NCI-H2227 (cell line): Measurements from ENCODE around the gene STK11IP.

ENCODE experiments used
- DNase-seq: peaks from one replicate; lab custom pipeline; 2025; ENCODE audit not compliant: unreplicated experiment; lab: John Stamatoyannopoulos, UW

Gene STK11IP

DNA sequence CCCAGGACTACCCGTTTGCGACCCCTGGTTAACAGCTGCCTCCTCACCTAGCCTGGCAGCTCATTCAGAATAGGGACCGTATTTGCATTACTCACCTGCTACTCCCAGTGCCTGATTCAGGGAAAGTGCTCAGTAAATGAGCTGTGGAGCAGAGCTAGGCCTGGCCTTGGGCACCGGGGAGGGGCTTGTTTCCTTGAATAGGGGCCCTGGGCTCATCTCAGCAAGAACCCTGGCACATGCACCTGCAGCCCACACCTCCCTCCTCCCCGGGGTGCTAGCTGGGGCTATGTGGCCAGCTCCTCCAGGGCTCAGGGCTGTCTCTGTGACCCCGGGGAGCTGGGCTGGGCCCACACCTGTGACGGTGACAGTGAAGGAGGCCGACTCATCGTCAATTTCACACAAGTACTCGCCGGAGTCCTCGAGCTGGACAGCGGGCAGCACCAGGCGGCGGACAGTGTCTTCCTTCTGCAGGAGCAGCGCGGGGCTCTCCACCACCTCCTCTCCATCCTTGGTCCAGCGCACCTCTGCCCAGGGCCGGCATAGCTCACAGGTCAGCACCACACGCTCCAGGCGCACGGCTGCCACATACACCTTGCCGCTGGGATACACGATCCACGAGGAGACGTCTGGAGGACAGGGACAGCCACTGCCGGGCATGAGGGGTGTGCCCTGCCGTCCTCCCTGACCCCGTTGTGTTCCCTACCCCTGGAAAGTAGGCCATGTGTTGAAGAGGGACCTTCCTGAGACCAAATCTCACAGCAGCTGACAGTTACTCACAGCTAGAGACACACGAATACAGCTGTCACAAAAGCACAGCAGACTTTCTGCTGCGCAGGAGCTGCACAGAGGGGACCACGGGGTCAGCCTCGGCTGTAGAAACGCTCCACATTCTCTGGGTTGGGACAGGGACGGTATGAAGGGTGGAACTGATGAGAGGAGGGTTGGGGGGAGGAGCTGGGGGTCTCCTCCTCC, 35.3 kb upstream of the STK11IP start:
- no peak for DNase-seq

DNA sequence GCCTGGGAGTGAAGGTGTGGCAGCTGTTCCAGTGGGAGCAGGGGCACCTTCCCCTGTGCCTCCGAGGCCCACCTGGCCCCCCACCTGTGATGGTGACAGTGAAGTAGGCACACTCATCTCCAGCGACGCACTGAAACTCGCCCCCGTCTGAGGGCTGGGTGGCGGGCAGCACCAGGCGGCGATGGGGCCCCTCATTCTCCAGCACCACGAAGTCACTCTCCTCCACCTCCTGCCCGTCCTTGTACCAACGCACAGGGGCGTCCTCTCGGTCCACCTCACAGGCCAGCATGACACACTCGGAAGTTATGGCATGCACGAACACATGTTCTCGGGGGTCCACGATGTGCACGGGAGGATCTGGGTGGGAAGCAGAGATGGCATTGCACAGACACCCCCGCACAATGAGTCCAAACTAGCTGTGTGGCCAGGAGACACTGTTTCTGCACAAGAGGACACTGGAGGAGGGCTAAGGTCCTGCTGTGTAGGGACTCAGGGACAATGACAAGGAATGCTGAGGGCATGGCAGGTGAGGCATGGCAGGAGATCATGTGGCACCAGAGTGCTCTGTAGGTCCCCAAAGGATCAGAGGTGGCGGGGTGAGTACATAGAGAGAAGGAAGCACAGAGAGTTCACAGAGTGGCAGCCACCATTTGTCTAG, 34.3 kb upstream of the STK11IP start:
- DNase-seq = no peak

DNA sequence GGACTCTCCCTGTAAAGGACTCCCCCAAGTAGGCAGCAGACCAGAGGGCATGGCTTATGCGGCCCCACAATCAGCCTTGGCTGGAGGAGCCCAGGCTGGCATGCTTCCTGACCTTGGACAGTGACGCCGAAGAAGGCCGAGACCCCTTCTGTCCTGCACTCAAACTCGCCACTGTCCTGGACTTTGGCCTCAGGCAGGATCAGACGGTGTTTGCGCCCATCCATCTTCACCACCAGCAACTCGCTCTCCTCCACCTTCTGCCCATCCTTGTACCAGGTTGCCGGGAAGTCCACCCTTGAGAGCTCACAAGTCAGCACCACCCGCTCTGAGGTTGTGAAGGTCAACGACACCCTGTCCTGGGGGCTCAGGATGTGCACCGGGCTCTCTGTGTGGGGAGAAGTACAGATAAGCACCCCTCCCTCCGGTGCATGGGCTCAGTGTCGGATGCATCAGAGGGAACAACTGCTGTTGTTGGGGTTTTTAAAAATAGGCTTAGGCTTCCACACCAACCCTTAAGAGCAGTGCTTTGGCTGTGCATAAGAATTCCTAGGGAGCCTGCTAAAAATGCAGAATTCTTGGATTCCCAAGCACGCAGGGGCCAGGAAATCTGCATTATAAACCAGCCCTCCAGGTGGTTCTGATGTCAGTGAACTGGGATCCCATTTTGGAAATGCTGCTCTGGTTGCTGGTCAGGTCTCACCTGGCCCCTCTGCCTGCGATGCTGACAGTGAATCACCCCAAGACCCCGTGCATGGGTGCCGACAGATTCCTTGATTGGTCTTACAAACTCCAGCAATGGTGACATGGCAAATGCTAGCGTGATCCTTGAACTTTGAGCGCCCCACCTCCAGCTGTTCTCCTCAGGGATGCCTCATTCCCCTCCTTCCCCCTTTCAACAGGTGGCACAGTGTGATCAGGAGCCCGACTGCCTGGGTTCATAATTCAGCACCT, 32.3 kb upstream of the STK11IP start:
- DNase-seq = no peak

DNA sequence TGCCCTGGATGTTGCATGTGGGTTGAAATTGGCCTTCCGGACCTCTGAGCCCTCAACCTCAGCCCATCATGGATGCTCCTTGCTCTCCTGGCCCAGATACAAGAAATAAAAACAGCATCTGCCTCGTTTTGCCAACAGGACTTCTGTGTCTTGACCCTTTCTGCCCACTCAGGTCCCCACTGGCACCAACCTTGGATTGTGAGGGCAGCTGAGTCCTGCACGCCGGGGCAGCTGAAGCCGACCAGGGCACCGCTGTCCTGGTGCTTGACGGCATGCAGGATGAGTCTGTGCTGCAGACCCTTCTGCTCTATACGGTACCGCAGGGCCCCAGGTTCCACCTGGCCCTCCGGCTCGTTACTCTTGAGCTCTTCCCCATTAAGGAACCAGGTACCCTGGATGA, 31.0 kb upstream of the STK11IP start:
- no peak for DNase-seq

DNA sequence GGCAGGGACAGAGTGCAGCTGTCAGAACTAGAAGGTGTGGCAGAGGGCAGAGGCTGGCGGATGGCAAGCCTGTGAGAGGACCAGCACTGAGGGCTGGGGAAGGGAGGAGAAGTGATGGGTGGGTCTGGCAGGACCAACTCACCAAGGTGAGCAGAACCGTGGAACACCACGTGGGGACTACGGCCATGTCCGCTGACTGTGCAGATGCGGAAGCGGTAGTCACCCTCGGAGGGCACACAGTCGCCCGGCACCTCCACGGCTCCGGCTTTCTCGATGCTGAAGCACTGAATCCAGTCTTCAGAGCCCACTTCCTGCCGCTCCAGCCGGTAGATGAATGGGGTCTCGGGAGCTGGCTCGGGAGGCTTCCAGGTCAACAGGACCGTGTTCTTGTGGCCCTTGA, 30.5 kb upstream of the STK11IP start:
- DNase-seq = no peak

DNA sequence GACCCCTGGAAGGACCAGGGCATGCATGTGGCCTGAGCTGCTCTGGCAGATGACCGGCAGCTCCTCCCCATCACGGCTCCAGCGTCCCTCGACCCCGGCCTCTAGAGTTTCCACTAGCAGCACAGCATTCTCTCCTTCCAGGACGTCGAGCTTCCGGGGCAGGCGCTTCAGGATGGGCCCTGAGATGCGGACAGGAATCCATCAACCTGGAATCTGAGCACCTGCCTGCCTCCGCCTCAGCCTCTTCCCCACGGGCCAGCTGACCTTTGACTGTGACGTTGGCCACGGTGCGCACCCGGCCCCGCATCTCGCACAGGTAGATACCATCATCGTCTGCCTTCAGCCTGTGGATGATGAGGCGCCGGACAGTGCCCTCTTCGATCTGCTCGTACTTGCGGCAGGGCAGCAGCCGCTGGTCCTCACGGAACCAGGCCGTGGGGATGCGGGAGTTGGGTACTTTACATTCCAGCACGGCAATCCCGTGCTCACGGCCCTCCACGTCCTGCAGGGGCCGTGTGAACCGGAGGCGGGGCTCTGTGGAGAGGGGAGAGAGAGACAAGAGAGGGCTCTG, 29.8 kb upstream of the STK11IP start:
- DNase-seq = no peak

DNA sequence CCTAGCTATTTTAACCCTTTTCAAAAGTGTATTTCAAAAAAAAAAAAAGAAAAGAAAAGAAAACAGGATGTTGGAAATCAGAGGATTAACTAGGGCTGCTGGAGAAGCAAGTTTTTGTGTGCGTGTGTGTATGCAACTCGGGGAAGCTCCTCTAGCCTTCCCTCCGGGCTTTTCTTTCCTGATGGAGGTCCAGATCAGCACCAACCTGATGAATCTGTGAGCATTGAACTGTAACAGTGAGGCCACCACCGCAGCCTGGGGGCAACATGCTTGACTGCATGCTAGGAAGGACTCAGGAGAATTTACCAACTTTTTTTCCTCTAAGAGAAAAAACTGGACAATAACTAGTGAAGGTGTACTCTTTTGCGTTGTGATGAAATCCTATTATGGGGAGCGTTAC, 28.6 kb upstream of the STK11IP start:
- no peak for DNase-seq

DNA sequence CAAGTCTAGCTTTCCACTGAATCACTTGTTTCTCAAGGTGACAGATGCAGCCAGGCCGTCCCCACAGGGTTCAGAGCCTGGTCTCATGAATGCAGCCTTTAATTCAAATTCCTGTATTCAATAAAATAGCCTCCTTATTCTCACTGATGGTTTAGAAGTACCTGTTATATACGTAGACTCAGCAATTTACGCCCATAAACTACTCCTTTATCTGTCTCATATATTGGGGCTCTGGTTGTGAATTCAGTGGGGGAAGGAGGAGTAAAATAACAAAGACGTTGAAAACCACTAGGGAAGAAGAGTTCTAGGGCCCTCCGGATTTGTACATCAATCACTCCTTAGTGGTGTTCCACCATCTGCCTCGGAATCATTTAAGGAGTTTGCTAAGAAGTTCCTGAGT, 28.0 kb upstream of the STK11IP start:
- no peak for DNase-seq

DNA sequence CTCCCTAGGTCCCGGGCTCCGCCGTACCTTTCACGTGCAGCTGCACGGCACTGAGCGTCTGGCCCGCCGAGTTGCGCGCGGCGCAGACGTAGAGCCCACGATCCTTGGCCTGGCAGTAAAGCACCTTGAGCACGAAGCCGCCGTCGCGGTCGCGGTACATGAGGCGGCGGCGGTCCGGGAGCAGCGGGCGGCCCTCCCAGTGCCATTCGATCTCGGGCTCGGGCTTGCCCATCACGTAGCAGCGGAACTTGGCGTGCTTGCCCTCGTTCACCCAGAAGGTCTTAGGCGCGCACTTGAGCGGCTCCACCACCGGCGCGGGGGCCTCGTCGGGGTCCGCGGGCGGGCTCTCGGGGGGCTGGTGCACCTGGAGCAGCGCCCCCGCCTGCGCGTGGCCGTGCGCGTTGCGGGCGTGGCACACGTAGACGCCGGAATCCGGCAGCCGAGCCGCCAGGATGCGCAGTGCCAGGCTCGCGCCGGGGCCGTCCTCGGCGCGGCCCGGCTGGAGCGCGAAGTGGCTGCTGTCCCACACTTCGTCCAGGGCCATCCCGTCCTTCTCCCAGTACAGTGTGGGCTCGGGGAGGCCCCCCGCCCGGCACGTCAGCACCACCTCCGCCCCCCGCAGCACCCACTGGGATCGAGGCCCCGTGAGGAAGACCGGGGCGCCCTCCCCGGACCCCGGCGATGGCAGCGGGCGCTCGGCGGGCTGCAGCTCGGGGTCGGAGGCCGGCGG, 27.3 kb upstream of the STK11IP start:
- peak; percentile 61 for DNase-seq

DNA sequence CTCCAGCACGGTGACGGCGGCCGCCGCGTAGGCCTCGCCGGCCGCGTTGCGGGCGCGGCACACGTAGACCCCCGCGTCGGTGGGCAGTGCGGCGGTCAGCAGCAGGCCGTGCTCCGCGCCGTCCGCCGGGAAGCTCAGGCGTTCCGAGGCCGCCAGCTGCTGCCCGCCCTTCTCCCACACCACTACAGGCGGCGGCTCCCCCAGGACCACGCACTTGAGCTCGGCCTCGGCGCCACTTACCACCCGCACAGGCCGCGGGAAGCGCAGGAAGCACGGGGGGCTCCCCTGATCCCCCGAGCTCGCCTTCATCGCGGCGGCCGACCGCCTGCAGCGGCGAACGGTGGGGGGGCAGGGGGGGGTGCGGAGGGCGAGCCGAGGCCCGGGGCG, 26.7 kb upstream of the STK11IP start:
- DNase-seq = peak; percentile 55

DNA sequence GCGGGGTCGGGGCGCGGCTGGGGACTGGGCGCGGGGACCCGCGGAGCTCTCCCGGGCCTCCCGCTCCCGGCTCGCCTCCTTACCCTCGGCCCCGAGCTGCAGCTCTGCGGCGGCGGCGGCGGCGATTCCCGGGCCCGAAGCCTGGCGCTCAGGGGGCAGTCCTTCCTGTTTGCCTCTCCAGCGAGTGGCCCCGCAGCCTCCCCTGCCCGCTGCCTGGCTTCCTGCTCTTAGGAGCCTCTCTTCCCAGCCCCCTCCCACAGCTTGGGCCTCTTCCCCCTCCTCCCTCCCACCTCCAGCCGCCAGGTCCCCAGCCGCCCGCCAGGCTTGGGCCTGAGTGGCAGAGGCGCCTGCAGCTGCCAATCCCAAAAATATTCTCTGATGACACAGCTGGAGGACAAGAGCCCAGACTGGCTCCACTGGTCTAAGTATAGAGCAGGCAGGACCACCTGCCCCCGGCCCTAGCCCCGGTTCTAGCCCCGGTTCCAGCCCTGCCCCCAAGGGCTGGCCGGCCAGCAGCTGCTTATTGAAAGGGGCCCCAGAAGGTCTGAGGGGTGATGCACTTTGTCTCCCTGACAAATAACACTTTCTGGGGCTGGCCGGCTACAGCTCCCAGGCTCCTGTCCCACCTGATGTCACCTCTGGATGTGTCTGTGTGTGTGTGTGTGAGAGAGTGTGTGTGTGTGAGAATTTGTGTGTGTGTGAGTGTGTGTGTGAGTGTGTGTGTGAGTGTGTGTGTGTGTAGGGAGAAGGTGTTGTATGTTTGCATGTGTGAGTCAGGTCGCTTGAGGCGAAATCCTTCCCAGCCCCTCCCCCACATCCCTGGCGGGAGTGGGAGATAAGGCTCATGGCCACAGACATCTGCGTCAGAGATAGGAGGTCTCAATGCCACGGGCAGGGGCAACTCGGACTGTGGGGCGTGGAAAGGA, 26.1 kb upstream of the STK11IP start, which contains the start of gene OBSL1:
TSS of gene OBSL1 (minus strand) at position 229 of the 926 bp plus-strand sequence. CDS start 307 bp downstream, outside the sequence.
- peak; percentile 91 for DNase-seq

DNA sequence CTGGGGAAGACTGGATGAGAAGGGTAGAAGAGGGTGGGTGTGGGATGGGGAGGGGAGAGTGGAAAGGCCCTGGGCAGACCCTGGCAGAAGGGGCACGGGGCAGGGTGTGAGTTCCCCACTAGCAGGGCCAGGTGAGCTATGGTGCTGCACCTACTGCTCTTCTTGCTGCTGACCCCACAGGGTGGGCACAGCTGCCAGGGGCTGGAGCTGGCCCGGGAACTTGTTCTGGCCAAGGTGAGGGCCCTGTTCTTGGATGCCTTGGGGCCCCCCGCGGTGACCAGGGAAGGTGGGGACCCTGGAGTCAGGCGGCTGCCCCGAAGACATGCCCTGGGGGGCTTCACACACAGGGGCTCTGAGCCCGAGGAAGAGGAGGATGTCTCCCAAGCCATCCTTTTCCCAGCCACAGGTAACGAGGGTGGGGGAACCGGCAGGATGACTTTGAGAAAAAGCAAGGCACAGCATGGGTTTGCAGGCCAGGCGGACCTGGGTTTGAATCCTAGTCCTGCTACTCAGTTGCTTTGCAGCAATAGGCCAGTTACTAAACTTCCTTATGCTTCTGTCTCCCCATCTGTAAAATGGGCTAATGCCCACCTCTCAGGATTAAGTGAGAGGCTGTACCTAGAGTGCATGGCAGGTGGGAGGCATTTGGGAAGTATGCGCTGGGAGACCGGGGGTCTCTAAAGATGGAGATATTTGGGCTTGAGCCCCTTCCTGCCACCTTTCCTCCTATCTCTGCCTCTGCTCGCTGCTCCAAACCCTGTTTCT, 25.2 kb upstream of the STK11IP start, which contains the start of gene INHA:
TSS of gene INHA (plus strand) at position 74 of the 765 bp plus-strand sequence. CDS start at position 139, 65 bp downstream.
- no peak for DNase-seq

DNA sequence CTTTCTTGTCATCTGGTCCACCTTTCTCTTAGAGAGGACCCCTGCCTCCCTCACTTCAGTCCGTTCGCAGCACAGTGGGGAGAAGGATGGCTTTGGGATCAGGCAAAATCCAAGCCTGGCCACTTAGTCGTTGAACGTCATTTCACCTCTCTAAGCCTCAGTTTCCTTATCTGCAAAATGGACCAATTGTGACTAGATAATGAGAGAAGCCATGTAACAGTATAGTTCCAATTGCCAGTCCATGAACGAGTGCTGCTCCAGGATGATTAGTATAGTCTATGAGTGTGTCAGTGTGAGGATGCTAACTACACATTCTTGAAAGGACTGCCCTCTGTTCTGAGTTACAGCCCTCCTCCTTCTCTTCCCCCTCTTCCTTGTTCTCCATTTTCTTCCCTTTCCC, 24.5 kb upstream of the STK11IP start:
- no peak for DNase-seq

DNA sequence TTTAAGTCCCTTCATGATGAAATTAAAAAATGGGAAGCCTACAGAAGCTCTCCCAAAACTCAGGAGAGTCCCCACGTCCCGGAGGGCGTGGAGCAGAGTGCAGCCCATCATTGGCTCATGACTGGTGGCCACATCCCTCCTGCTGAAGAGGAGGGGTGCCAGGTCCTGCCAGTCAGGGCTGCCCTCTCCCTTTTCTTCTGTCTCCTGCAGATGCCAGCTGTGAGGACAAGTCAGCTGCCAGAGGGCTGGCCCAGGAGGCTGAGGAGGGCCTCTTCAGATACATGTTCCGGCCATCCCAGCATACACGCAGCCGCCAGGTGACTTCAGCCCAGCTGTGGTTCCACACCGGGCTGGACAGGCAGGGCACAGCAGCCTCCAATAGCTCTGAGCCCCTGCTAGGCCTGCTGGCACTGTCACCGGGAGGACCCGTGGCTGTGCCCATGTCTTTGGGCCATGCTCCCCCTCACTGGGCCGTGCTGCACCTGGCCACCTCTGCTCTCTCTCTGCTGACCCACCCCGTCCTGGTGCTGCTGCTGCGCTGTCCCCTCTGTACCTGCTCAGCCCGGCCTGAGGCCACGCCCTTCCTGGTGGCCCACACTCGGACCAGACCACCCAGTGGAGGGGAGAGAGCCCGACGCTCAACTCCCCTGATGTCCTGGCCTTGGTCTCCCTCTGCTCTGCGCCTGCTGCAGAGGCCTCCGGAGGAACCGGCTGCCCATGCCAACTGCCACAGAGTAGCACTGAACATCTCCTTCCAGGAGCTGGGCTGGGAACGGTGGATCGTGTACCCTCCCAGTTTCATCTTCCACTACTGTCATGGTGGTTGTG, 23.0 kb upstream of the STK11IP start:
- no peak for DNase-seq

DNA sequence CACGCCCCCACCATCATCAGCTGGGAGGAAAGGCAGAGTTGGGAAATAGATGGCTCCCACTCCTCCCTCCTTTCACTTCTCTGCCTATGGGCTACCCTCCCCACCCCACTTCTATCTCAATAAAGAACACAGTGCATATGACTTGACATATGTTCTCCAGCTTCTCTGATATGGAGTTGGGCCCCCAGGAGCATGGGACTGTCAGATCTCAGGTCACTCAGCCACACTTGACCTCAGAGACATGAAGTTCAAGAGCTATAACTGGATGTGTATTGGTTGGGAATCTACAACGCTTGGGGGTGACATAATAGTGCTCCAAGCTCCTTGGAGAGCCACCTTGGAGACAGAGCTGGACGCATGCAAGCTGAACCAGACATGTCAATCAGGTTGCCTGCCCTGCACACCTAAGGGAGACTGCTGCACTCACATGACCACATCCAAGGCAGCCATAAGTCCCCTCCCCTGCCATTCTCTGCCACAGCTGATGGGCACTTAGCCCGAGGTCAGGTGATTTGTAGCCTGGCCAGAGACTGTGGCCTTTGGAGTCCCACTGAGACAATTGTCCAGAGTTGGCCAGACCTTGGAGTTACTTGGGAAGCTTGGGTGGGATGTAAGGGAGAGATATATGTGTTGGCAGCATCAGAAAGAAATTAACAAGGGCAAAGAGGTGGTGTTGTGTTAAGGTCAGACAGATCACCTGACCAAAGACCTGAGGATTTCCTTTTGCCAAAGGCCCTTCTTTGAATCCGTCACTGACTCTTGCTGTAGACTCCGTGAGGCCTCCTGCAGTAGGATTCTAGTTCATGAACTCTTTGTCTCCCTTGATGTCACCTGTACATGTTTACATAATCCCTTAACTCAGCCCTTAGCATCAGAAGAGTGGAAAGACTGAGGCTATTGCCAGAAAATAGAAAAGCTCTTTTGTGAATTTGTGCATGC, 21.8 kb upstream of the STK11IP start:
- no peak for DNase-seq
